Measurements from ENCODE around the gene TMEM97. TPM values are rescaled to one million over a fixed set of nuclear protein-coding genes. Genes with fewer than 3 reads are reported as not detected.

Gene TMEM97
- polyA plus RNA-seq, 3 donors, result 1.3 to 1.5 (median 1.4) TPM

GRCh38 chr17:28334171-28334570 lies 15.2 kb downstream of the TMEM97 start:
- H3K9me3 Mint-ChIP-seq, result no peaks in the 10 kb centered on the region
- H3K79me2 ChIP-seq (ENCODE audit: insufficient read depth, low read length), result peaks cover 71% of the 10 kb centered on the region

GRCh38 chr17:28334666-28335200 lies 15.7 kb downstream of the TMEM97 start:
- peaks cover 71% of the 10 kb centered on the region for H3K79me2 ChIP-seq (ENCODE audit: insufficient read depth, low read length)

More at GRCh38 chr17:28334171-28334570, 15.2 kb downstream of the TMEM97 start:
- H3K27ac Mint-ChIP-seq, result peak overlapping the region; percentile 92 to 98 (median 96)
- H3K36me3 ChIP-seq (replicated peaks in 1 of 2; ENCODE audit: control insufficient read depth in 1 of 2, insufficient read depth in 2 of 2, low read length in 2 of 2), result peaks cover 23 to 33% of the 10 kb centered on the region in 2 donors
- WGBS (ENCODE audit: insufficient coverage), result 0% methylated on average over 2 of the region's 6 CpGs
- peak overlapping the region; percentile 57 to 96 for H3K27ac ChIP-seq (ENCODE audit: low read depth in 1 of 2, low read length in 2 of 2)
- H3K4me2 ChIP-seq (replicated peaks; ENCODE audit: extremely low read depth, low read length, poor library complexity, severe bottlenecking), result peak overlapping the region; percentile 96
- no peak for TF ChIP-seq CTCF (IDR thresholded peaks at IDR 0.05)
- H3K36me3 Mint-ChIP-seq, result peaks cover 26 to 35% of the 10 kb centered on the region in 2 donors
- no peaks in the 10 kb centered on the region for H3K9me3 ChIP-seq (replicated peaks in 1 of 2; ENCODE audit: control insufficient read depth in 1 of 2, insufficient read depth in 1 of 2, low read length in 2 of 2)
- H2AFZ ChIP-seq (ENCODE audit: insufficient read depth, low read depth, low read length, poor library complexity, severe bottlenecking), result peak overlapping the region; percentile 25
- DNase-seq, result peak; percentile 49 to 78 (median 67)
- H3K4me3 ChIP-seq (replicated peaks in 1 of 3; ENCODE audit: low read depth in 2 of 3, low read length in 3 of 3), result peak overlapping the region; percentile 62 to 93 (median 76)
- no peaks in the 10 kb centered on the region for H3K27me3 ChIP-seq (ENCODE audit: control insufficient read depth in 2 of 2, insufficient read depth in 2 of 2, low read length in 2 of 2)
- peaks cover 31 to 36% of the 10 kb centered on the region in 2 donors for H3K4me1 ChIP-seq (ENCODE audit: control insufficient read depth in 1 of 2, insufficient read depth in 2 of 2, low read length in 2 of 2)
- H3K4me1 Mint-ChIP-seq, result peaks cover 40% of the 10 kb centered on the region
- peak overlapping the region; percentile 83 for H3K9ac ChIP-seq (ENCODE audit: insufficient read depth, low read length, poor library complexity, severe bottlenecking)
- intact Hi-C loops (cut with micrococcal nuclease), result loop anchor here in 1 of 2 donors (2.0 to 10.0 kb wide), 3 partner anchors 13 to 289 kb away; partner anchors contain the start of genes ALDOC, NLK and PIGS
- H3K4me3 Mint-ChIP-seq, result peak overlapping the region; percentile 93 to 95
- H4K20me1 ChIP-seq (ENCODE audit: insufficient read depth, low read length), result peaks cover 6% of the 10 kb centered on the region
- peaks cover 0 to 1% (median 0%) of the 10 kb centered on the region in 3 donors for H3K27me3 Mint-ChIP-seq (ENCODE audit: low read depth in 3 of 3)

More at GRCh38 chr17:28334666-28335200, 15.7 kb downstream of the TMEM97 start:
- Mint-ChIP-seq H3K27ac (peak overlapping the region; percentile 92 to 98 (median 96)), H3K4me1 (peaks cover 40% of the 10 kb centered on the region), H3K4me3 (peak overlapping the region; percentile 93 to 95), H3K36me3 (peaks cover 31 to 35% of the 10 kb centered on the region in 2 donors), H3K27me3 (ENCODE audit: low read depth in 3 of 3) (peaks cover 0 to 1% (median 0%) of the 10 kb centered on the region in 3 donors), H3K9me3 (no peaks in the 10 kb centered on the region)
- no peak for DNase-seq
- TF ChIP-seq CTCF (IDR thresholded peaks at IDR 0.05), result no peak
- WGBS (ENCODE audit: insufficient coverage), result 16% methylated on average over 13 of the region's 18 CpGs
- intact Hi-C loops (cut with micrococcal nuclease), result loop anchor here (1.0 to 10.0 kb wide), 5 partner anchors 14 to 618 kb away; partner anchors contain the start of genes POLDIP2 (in 2 of the 2), ALDOC (in 1 of the 2), NLK (in 1 of the 2) and PHF12 (in 1 of the 2)
- Histone ChIP-seq H4K20me1 (ENCODE audit: insufficient read depth, low read length) (peaks cover 12% of the 10 kb centered on the region), H3K27me3 (ENCODE audit: control insufficient read depth in 2 of 2, insufficient read depth in 2 of 2, low read length in 2 of 2) (no peaks in the 10 kb centered on the region), H2AFZ (ENCODE audit: insufficient read depth, low read depth, low read length, poor library complexity, severe bottlenecking) (peak overlapping the region; percentile 94), H3K4me2 (replicated peaks; ENCODE audit: extremely low read depth, low read length, poor library complexity, severe bottlenecking) (peak overlapping the region; percentile 96), H3K9ac (ENCODE audit: insufficient read depth, low read length, poor library complexity, severe bottlenecking) (peak overlapping the region; percentile 83), H3K4me1 (ENCODE audit: control insufficient read depth in 1 of 2, insufficient read depth in 2 of 2, low read length in 2 of 2) (peaks cover 31 to 36% of the 10 kb centered on the region in 2 donors), H3K27ac (ENCODE audit: low read depth in 1 of 2, low read length in 2 of 2) (peak overlapping the region; percentile 57 to 96), H3K9me3 (replicated peaks in 1 of 2; ENCODE audit: control insufficient read depth in 1 of 2, insufficient read depth in 1 of 2, low read length in 2 of 2) (no peaks in the 10 kb centered on the region), H3K36me3 (replicated peaks in 1 of 2; ENCODE audit: control insufficient read depth in 1 of 2, insufficient read depth in 2 of 2, low read length in 2 of 2) (peaks cover 18 to 32% of the 10 kb centered on the region in 2 donors), H3K4me3 (replicated peaks in 1 of 3; ENCODE audit: low read depth in 2 of 3, low read length in 3 of 3) (peak overlapping the region; percentile 62 to 93 (median 76))

Data from CD14-positive monocyte (primary cell).